NCI-H146 treated with DMSO at 0.1 percent for 48 hours (cell line): ENCODE measurements around the gene CADM3.

Experiments used
- DNase-seq: peaks from one replicate; lab custom pipeline; 2025; ENCODE audit not compliant: unreplicated experiment; lab: John Stamatoyannopoulos, UW

Gene CADM3

GRCh38 chr1:159248311-159248710 is 76.9 kb downstream of the CADM3 start:
- DNase-seq, result no peak

GRCh38 chr1:159250638-159251216 is 79.3 kb downstream of the CADM3 start:
- no peak for DNase-seq
